ENCODE data around the gene FBXO21.

Gene FBXO21

DNA sequence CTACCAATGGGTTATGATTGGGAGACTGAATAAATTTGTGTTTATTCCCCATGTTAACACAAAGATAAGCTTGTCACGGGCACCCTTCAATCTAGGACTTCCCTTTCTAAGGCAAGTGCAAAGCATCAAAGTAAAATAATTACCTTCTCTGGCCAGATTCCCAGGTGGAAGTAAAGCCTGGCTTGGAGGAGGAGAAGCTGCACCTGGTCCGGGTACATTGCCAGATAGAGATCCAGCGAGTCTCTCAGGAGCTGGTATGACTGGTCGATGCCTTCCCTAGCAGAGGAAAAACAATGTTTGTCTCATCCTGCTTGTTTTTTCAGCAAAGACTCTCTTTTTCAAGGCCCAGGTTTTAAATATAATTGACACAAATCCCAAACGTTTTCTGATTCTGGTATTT is 24.9 kb downstream of the FBXO21 start:
- no peak for DNase-seq
- TF ChIP-seq GATA1 (IDR thresholded peaks at IDR 0.05; ENCODE audit: low read depth, low read length), result no peak
- TF ChIP-seq POLR2A (IDR thresholded peaks at IDR 0.05; ENCODE audit: low read length), result no peak

DNA sequence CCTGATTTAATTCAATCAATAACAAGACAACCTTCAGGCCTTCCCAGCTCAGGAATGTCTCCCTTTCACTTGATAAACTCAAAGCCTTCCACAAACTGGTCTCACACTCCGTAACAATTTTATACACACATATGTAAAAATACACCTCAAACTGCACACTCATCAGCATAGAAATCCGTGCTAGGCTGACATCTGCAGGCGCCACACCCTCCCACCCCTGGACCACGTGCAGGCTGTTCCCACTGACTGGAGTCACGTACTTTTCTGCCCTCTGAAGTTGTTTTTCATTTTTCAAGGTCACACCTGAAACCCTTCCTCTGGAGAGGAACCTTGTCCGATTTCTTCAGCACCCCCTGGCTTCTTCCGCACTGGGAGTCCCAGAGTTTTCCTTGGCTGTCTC is 27.6 kb downstream of the FBXO21 start:
- DNase-seq, result no peak
- TF ChIP-seq GATA1 (IDR thresholded peaks at IDR 0.05; ENCODE audit: low read depth, low read length) (no peak), POLR2A (IDR thresholded peaks at IDR 0.05; ENCODE audit: low read length) (no peak)

DNA sequence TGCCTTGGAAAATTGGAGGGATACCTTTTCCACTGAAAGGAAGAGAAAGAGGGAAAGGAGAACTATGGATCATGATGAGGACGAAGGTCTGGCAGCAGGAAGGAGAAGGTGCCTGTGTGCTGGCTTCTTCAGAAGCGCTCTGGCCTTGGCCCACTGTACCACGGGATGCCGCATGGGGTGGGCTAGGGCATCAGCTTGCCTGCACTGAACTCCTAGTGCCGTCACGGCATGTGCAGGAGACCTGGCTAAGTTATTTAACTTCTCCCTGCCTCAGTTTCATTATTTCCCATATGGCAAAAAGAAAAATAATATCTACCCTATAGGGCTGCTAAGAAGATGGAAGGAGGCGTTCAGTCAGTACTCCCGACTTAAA is 28.1 kb downstream of the FBXO21 start:
- no peak for TF ChIP-seq GATA1 (IDR thresholded peaks at IDR 0.05; ENCODE audit: low read depth, low read length)
- TF ChIP-seq POLR2A (IDR thresholded peaks at IDR 0.05; ENCODE audit: low read length), result no peak
- DNase-seq, result no peak

DNA sequence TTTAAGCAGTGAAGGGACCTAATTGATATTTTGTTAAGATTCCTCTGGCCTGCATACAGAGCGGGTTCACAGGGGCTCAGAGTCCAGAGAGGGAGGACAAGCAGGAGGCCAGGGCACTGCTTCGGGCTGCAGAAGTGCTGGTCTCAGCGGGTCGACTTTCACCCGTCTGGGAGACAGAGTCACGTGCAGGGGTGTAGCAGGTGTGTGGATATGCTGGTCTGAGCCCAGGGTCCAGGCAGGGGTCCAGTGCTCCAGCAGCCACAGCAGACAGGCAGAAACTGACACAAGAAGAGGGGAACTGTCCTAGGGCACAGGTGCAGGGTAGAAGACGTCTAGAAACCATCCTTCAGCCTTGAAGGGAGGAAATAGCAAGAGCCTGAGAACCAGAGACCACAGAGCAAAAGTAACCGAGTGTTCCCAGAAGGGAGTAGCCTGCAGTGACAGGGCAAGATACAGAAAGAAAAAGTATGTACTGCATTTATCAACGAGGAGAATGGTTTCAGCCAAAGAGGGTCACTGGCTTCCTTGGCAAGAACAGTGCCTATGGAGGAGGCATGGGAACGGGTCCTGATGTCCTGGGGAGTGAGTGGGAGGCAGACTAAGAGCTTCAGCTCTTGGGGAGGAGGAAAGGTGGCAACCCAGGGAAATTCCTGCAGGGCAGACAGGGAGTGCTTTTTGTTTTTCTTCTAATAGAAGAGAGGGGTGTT is 28.7 kb downstream of the FBXO21 start:
- DNase-seq, result no peak
- no peak for TF ChIP-seq POLR2A (IDR thresholded peaks at IDR 0.05; ENCODE audit: low read length)
- no peak for TF ChIP-seq GATA1 (IDR thresholded peaks at IDR 0.05; ENCODE audit: low read depth, low read length)

DNA sequence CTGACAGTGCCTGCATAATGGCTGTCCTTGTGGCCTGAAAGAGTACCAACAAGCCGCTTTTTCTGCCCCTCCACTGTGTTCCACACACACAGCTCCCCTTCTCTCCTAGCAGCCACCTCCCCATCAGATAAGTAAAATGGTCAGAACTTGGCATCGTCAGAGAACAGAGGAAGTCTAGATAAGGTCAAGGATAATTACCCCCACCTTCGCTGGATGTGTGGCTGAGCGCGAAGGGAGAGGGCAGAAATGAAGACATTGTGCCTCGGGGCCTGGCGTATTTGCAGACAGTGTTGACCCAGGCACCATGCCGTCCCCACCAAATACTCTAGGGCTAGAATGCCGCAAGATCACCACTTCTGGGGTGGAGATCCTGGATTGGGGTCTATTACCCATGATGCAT is 30.6 kb downstream of the FBXO21 start:
- peak in 1 of 2 experiments; percentile 14 for DNase-seq
- TF ChIP-seq POLR2A (IDR thresholded peaks at IDR 0.05; ENCODE audit: low read length) (no peak), GATA1 (IDR thresholded peaks at IDR 0.05; ENCODE audit: low read depth, low read length) (no peak)

DNA sequence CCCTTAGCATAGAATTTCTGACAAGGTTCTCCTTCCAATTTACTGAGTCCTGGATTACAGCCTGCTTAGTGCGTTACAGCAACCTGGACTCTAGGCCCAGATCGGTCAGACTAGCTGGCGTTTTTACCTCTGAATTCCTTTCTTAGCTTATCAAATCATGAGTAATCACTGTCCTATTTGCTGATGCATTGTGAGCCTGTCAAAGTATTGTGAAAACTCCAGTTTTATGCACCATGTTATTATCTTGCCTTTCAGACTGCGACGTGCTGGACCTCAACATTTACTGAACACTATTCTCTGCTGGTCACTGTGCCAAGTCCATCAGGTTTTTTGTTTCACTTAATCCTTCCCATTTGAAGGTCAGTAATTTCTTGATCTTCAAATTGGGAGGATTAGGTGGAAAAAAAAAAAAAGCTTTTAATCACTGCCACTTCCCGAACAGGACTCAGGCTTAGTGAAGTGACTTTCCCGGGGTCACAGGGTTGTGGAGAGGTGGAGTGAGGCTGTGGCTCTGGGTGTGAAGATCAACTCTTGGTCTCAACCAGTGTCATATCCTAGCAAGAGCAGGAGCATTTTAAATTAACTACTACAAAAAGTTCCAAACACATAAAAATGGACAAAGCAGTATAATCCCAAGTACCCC is 31.2 kb downstream of the FBXO21 start:
- no peak for DNase-seq
- no peak for TF ChIP-seq GATA1 (IDR thresholded peaks at IDR 0.05; ENCODE audit: low read depth, low read length)
- TF ChIP-seq POLR2A (IDR thresholded peaks at IDR 0.05; ENCODE audit: low read length), result no peak

DNA sequence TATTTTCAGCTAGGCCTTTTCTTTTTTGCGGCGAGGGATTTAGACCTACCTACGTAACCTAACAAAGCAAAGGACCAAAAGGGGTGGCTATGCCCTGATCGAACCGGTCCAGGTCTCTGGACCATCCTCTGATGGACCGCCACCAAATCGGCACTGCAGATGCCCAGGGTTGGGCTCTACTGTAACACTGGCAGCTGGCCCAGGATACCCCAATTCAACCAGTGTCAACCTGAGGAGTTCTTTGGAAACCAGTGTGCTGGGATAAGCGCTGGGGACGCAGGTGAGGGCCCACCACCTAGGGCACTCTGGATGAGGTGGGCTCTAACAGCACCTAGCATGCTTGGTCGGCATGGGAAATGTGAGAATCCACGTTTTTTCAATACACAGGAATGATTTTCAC is 32.2 kb downstream of the FBXO21 start:
- TF ChIP-seq GATA1 (IDR thresholded peaks at IDR 0.05; ENCODE audit: low read depth, low read length) (no peak), POLR2A (IDR thresholded peaks at IDR 0.05; ENCODE audit: low read length) (no peak)
- DNase-seq, result no peak

DNA sequence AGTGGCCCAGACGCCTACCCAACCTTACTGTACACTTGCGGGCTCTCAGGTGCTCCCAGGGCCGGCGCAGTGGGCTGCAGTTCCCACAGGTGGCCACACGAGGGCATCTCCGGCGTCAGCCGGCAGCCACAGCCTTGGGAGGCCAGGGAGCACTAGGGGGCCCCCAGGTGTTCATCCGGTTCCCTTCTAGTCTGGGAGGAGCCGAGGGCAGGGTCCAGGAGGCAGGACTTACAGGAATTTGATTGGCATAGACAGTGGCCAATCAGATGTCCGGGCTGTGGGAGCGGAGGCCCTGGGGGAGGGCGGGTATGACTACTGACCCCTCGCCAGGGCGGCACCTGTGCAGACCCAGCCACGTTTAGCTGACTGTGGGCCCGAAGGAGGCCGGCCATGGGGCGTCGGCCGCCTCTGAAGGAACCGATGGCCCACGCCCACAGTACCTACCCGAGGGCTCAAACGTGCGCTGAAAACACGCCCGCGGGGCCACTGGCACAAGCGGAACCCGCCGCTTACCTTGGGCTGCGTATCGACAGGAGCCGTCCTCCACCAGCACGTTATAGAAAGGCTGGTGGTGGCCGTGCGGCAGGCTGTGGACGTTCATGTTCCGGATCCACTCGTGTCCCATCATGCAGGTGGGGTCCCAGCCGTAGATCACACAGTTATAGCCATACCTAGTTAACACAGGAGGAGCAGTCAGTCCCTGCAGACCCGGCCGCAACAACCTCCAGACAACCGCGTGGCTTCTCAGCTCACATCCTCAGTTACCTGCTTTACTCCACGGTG is 34.8 kb downstream of the FBXO21 start:
- TF ChIP-seq GATA1 (IDR thresholded peaks at IDR 0.05; ENCODE audit: low read depth, low read length), result no peak
- no peak for TF ChIP-seq POLR2A (IDR thresholded peaks at IDR 0.05; ENCODE audit: low read length)

DNA sequence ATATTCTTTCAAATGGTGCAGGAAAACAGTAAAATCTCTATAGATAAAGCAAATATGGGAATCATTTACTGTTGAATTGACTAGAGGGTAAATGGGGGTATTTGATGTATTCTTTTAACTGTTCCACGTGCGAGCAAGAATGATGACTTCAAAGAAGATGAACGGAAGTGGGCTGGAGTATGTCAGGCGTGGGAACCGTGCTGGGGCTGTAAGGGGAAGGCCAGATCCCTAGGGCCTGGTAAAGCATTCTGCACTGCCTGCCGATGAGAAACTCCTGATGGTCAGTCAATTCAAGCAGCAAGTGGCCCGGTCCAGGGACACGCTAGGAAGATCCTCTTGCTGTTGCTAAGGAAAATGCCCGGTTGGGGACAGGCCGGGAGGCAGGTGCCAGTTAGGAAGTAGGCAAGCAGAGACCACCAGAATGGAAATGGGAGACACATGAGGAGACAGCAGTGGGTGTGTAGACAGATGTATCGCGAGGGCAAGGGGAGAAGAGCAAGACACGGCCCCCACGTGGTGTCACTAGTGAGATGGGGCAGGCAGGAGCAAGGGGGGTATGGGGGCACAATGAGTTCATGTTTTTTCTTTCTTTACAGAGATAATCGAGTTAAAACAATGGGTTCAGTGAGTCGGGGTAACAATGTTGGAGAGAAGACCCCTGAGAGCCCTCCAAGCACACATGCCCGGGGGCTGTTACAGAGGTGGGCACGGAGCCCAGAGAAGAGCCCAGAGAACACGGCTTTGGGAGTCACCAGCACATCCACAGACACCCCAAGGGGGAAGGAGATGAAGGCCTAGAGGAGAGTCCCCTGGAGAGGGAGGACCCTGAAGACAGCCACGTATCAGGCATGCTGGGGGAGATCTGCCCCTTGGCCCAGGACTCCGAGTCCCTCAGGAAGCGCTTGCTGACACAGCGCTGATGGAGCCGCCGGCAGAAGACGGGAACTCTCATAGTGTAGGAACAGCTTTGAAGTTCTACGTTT is 37.2 kb downstream of the FBXO21 start:
- DNase-seq, result no peak
- TF ChIP-seq POLR2A (IDR thresholded peaks at IDR 0.05; ENCODE audit: low read length), result no peak
- no peak for TF ChIP-seq GATA1 (IDR thresholded peaks at IDR 0.05; ENCODE audit: low read depth, low read length)

More for the DNA sequence above, 34.8 kb downstream of the FBXO21 start:
- peak; percentile 69 to 74 for DNase-seq

DNA sequence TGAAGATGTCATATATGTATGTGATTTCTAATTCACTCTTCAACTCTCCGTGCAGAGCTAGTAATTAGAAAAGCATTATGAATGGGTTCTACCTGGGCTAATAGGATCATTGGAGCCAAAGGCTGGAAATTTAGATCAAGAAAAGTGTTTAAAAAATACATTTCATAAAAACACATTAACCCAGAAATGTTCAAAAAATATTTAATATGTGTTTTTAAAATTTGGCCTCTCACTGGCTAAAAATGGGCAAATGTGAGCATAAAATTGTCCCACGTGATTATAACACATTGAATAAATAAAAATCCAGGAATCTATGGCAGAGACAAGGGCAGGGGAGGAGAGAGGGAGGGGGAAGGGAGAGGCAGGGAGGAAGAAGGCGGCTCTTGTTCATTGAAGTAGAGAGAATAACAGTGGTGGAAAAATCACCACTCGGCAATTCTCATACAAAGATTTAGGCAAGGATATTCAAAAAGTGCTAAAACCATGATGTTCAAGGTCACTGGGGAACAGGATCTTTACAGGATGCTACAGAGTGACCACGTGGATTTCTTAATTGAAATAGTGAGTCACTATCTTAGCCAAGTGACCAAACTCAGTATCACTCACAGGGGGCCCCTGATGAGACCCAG is 38.8 kb downstream of the FBXO21 start:
- TF ChIP-seq GATA1 (IDR thresholded peaks at IDR 0.05; ENCODE audit: low read depth, low read length) (no peak), POLR2A (IDR thresholded peaks at IDR 0.05; ENCODE audit: low read length) (no peak)
- no peak for DNase-seq

DNA sequence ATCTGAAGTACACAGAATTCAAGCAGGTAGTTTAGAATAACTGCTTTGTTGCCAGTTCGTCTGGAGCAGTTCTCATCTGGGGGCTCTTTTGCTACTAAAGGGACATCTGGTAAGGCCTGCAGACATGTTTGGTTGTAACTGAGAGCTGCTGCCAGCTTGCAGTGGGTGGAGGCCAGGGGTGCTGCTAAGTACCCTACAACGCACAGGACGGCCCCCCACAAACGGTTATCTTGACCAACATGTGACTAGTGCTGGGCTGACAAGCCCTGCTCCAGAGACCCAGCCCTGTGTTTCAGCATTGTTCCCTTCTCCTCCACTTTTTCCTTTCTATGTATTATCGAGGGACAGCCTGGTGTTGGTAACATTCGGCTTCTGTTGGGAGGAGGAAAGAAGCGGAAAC is 40.8 kb downstream of the FBXO21 start:
- no peak for TF ChIP-seq GATA1 (IDR thresholded peaks at IDR 0.05; ENCODE audit: low read depth, low read length)
- no peak for TF ChIP-seq POLR2A (IDR thresholded peaks at IDR 0.05; ENCODE audit: low read length)
- peak in 1 of 2 experiments; percentile 42 for DNase-seq

DNA sequence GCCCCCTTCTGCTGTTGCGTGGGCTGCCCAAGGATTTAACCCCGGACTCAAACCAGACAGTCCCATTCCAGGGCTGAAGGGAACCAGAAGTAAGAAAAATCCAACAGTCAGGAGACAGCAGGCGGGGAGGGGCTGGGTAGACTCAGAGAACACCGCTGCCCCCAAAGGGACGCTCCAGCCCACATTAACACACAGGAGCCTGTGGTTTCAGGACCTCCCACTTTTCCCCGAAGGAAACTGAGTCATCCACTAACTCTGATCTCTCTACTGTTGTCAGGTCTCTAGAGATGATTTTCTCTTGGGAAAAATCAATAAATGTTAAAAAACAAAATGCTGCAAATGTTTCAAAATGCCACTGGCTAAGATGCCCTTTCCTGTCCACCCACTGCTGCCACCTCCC is 41.6 kb downstream of the FBXO21 start:
- no peak for DNase-seq
- TF ChIP-seq POLR2A (IDR thresholded peaks at IDR 0.05; ENCODE audit: low read length) (no peak), GATA1 (IDR thresholded peaks at IDR 0.05; ENCODE audit: low read depth, low read length) (no peak)

DNA sequence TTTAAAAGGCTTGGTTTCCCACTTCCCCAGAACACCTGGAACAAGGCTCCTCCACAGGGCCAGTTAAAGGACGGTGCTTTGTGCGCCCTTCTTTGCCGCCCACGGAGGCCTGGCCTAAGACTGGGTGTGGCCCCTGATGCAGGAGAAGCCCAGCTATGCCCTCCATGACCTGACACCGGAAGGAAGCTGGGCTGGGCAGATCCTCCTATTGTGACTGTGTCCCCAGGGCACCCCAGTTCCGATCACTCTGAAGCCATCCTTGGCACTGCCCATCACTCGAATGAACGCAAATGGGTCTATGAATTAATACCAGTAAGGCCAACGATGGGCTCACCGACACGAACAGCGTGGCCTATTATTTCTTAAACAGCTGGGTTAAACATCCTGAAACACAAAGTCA is 42.6 kb downstream of the FBXO21 start:
- TF ChIP-seq POLR2A (IDR thresholded peaks at IDR 0.05; ENCODE audit: low read length) (no peak), GATA1 (IDR thresholded peaks at IDR 0.05; ENCODE audit: low read depth, low read length) (no peak)
- no peak for DNase-seq
